H9 (cell line): ENCODE data around the gene TARP.

Experiments
- DNase-seq: peaks from one replicate; pipeline ENCODE4 v3.0.0-alpha.2; 2017
- H2AFZ ChIP-seq: one replicate; pipeline ENCODE4 v1.6.1; 2013; ENCODE audit warnings: mild to moderate bottlenecking, low read length, control low read depth, moderate library complexity
- H2AK5ac ChIP-seq: 2 replicates; pipeline ENCODE4 v1.6.1; 2013; ENCODE audit warnings: low read length, control low read depth, mixed read lengths; ENCODE audit not compliant: insufficient read length
- H2BK120ac ChIP-seq: one replicate; pipeline ENCODE4 v1.6.1; 2013; ENCODE audit warnings: low read depth, mild to moderate bottlenecking, low read length, control low read depth, inconsistent platforms; ENCODE audit not compliant: poor library complexity, severe bottlenecking
- H2BK12ac ChIP-seq: 2 replicates; pipeline ENCODE4 v1.6.1; 2013; ENCODE audit warnings: low read length, control low read depth, mixed read lengths, low read depth; ENCODE audit not compliant: insufficient read length
- H2BK15ac ChIP-seq: 2 replicates; pipeline ENCODE4 v1.6.1; 2013; ENCODE audit warnings: low read depth, low read length, control low read depth
- H2BK20ac ChIP-seq: one replicate; pipeline ENCODE4 v1.6.1; 2013; ENCODE audit warnings: low read depth, mild to moderate bottlenecking, low read length, control low read depth, inconsistent platforms; ENCODE audit not compliant: poor library complexity, severe bottlenecking
- H2BK5ac ChIP-seq: 2 replicates; pipeline ENCODE4 v1.6.1; 2013; ENCODE audit warnings: low read length, control low read depth, mixed read lengths; ENCODE audit not compliant: insufficient read length
- H3K14ac ChIP-seq: 2 replicates; pipeline ENCODE4 v1.6.1; 2013; ENCODE audit warnings: low read length, control low read depth; ENCODE audit not compliant: insufficient read depth
- H3K18ac ChIP-seq: 2 replicates; pipeline ENCODE4 v1.6.1; 2013; ENCODE audit warnings: low read depth, mild to moderate bottlenecking, mixed read lengths, low read length, control low read depth; ENCODE audit not compliant: insufficient read length
- H3K23ac ChIP-seq: 2 replicates; pipeline ENCODE4 v1.6.1; 2013; ENCODE audit warnings: low read length, control low read depth, mixed read lengths, low read depth; ENCODE audit not compliant: insufficient read length
- H3K23me2 ChIP-seq: 2 replicates; pipeline ENCODE4 v1.6.1; 2013; ENCODE audit warnings: low read depth, mild to moderate bottlenecking, mixed read lengths, low read length, control low read depth; ENCODE audit not compliant: insufficient read length, poor library complexity, severe bottlenecking
- H3K27ac ChIP-seq: 2 replicates; pipeline ENCODE4 v1.5.1; 2013; ENCODE audit warnings: low read length, control low read depth, mixed read lengths, low read depth; ENCODE audit not compliant: insufficient read length
- H3K27me3 ChIP-seq: 2 replicates; pipeline ENCODE4 v1.6.1; 2013; ENCODE audit warnings: low read length, control low read depth, inconsistent platforms; ENCODE audit not compliant: insufficient read depth
- H3K4ac ChIP-seq: 2 replicates; pipeline ENCODE4 v1.6.1; 2013; ENCODE audit warnings: low read depth, mild to moderate bottlenecking, control low read depth, inconsistent platforms, low read length, moderate library complexity
- H3K4me1 ChIP-seq: 2 replicates; pipeline ENCODE4 v1.6.1; 2013; ENCODE audit warnings: low read length, control low read depth, inconsistent platforms; ENCODE audit not compliant: insufficient read depth
- H3K4me2 ChIP-seq: 2 replicates; pipeline ENCODE4 v1.6.1; 2013; ENCODE audit warnings: low read length, control low read depth, mixed read lengths; ENCODE audit not compliant: insufficient read length, insufficient read depth
- H3K56ac ChIP-seq: 2 replicates; pipeline ENCODE4 v1.6.1; 2013; ENCODE audit warnings: low read depth, mild to moderate bottlenecking, mixed read lengths, low read length, control low read depth; ENCODE audit not compliant: insufficient read length
- H3K79me1 ChIP-seq: 2 replicates; pipeline ENCODE4 v1.6.1; 2013; ENCODE audit warnings: low read depth, mild to moderate bottlenecking, moderate library complexity, low read length, control low read depth, inconsistent platforms; ENCODE audit not compliant: insufficient read depth, poor library complexity, severe bottlenecking
- H3K79me2 ChIP-seq: 2 replicates; pipeline ENCODE4 v1.6.1; 2013; ENCODE audit warnings: low read length, control low read depth, inconsistent platforms; ENCODE audit not compliant: insufficient read depth
- H3K9ac ChIP-seq: 2 replicates; pipeline ENCODE4 v1.6.1; 2013; ENCODE audit warnings: low read length, control low read depth, mixed read lengths; ENCODE audit not compliant: insufficient read length; ENCODE audit errors: extremely low read depth
- H3K9me3 ChIP-seq: one replicate; pipeline ENCODE4 v1.6.1; 2013; ENCODE audit warnings: low read depth, low read length, inconsistent platforms; ENCODE audit not compliant: control insufficient read depth
- H3T11ph ChIP-seq: one replicate; pipeline ENCODE4 v1.6.1; 2013; ENCODE audit warnings: mild to moderate bottlenecking, low read length, control low read depth, inconsistent platforms
- H4K20me1 ChIP-seq: one replicate; pipeline ENCODE4 v1.6.1; 2013; ENCODE audit not compliant: control insufficient read depth, insufficient read length, insufficient read depth
- H4K5ac ChIP-seq: 2 replicates; pipeline ENCODE4 v1.6.1; 2013; ENCODE audit warnings: low read depth, mild to moderate bottlenecking, mixed read lengths, low read length, control low read depth; ENCODE audit not compliant: insufficient read length
- H4K8ac ChIP-seq: replicated peaks from 2 replicates; pipeline ENCODE4 v1.6.1; 2013; ENCODE audit warnings: low read length, control low read depth, mixed read lengths, low read depth; ENCODE audit not compliant: insufficient read length
- H4K91ac ChIP-seq: 2 replicates; pipeline ENCODE4 v1.6.1; 2013; ENCODE audit warnings: low read depth, mild to moderate bottlenecking, moderate library complexity, mixed read lengths, low read length, control low read depth; ENCODE audit not compliant: insufficient read length
- H3K27ac Mint-ChIP-seq, 3 experiments: 2 replicates in 2 of 3; 3 replicates in 1 of 3; pipeline ENCODE4 v1.8.0; 2020 to 2021; ENCODE audit warnings: mixed read lengths in 3 of 3, mild to moderate bottlenecking in 1 of 3, moderate library complexity in 1 of 3
- H3K27me3 Mint-ChIP-seq: 2 replicates; pipeline ENCODE4 v1.8.0; 2021; ENCODE audit warnings: low read depth, mild to moderate bottlenecking, moderate library complexity, mixed read lengths
- H3K36me3 Mint-ChIP-seq, 3 experiments: 2 replicates in 2 of 3; 3 replicates in 1 of 3; pipeline ENCODE4 v1.8.0; 2020 to 2021; ENCODE audit warnings: low read depth in 3 of 3, mixed read lengths in 3 of 3; ENCODE audit not compliant: insufficient read depth in 1 of 3
- H3K4me1 Mint-ChIP-seq, 2 experiments: 2 replicates each; pipeline ENCODE4 v1.8.0; 2020; ENCODE audit warnings: mixed read lengths in 2 of 2
- H3K4me3 Mint-ChIP-seq, 2 experiments: 2 replicates in 1 of 2; 3 replicates in 1 of 2; pipeline ENCODE4 v1.8.0; 2020 to 2021; ENCODE audit warnings: mild to moderate bottlenecking in 2 of 2, mixed read lengths in 2 of 2, moderate library complexity in 1 of 2
- H3K9me3 Mint-ChIP-seq, 2 experiments: 2 replicates in 1 of 2; 3 replicates in 1 of 2; pipeline ENCODE4 v1.8.0; 2020; ENCODE audit warnings: mild to moderate bottlenecking in 2 of 2, mixed read lengths in 2 of 2, moderate library complexity in 1 of 2
- WGBS: extraction: QIAGEN DNeasy Blood & Tissue Kit; methylation state at CpG from one replicate; pipeline ENCODE4 v1.1.7; 2013; ENCODE audit warnings: missing lambda C conversion rate, low lambda C conversion rate, mixed read lengths; ENCODE audit not compliant: insufficient read length; ENCODE audit errors: extremely low coverage; 5-methylcytosine and 5-hydroxymethylcytosine counted together
- TF ChIP-seq, protein P1 (sequence below): fragments of 200-600 bp; sonication (generic); conservative IDR thresholded peaks from 3 replicates; pipeline ENCODE4 v1.8.0; 2021; ENCODE audit warnings: antibody characterized with exemption, mild to moderate bottlenecking

The TARP gene

GRCh38 chr7:38315410-38315809 is 42.0 kb upstream of the TARP start:
- Histone ChIP-seq H3K4ac (no peak overlapping the region), H4K8ac (no peak overlapping the region), H4K91ac (no peak overlapping the region), H3K14ac (no peak overlapping the region), H3K27me3 (no peaks in the 10 kb centered on the region), H2BK15ac (no peak overlapping the region), H3K79me1 (no peaks in the 10 kb centered on the region), H3K23ac (no peak overlapping the region), H3T11ph (no peak overlapping the region), H2AK5ac (no peak overlapping the region), H2BK120ac (no peak overlapping the region), H4K20me1 (no peaks in the 10 kb centered on the region), H4K5ac (no peak overlapping the region), H3K4me2 (no peak overlapping the region), H3K9ac (no peak overlapping the region), H2BK5ac (no peak overlapping the region), H3K4me1 (0 out of 2 replicates have a peak, but pooled peaks cover 4% of the 10 kb centered on the region), H2BK12ac (no peak overlapping the region), H2BK20ac (no peak overlapping the region), H3K79me2 (no peaks in the 10 kb centered on the region), H3K18ac (no peak overlapping the region), H3K56ac (no peak overlapping the region), H3K27ac (no peak overlapping the region), H3K23me2 (no peaks in the 10 kb centered on the region), H2AFZ (no peak overlapping the region), H3K9me3 (no peaks in the 10 kb centered on the region)
- Mint-ChIP-seq H3K4me3 (no peak overlapping the region), H3K36me3 (no peaks in the 10 kb centered on the region), H3K4me1 (peaks cover 13 to 19% of the 10 kb centered on the region in 2 experiments), H3K9me3 (no peaks in the 10 kb centered on the region), H3K27ac (no peak overlapping the region), H3K27me3 (no peaks in the 10 kb centered on the region)
- no CpG with 5 or more reads among the region's 3 CpGs for WGBS
- no peak for DNase-seq
- TF ChIP-seq, protein P1, sequence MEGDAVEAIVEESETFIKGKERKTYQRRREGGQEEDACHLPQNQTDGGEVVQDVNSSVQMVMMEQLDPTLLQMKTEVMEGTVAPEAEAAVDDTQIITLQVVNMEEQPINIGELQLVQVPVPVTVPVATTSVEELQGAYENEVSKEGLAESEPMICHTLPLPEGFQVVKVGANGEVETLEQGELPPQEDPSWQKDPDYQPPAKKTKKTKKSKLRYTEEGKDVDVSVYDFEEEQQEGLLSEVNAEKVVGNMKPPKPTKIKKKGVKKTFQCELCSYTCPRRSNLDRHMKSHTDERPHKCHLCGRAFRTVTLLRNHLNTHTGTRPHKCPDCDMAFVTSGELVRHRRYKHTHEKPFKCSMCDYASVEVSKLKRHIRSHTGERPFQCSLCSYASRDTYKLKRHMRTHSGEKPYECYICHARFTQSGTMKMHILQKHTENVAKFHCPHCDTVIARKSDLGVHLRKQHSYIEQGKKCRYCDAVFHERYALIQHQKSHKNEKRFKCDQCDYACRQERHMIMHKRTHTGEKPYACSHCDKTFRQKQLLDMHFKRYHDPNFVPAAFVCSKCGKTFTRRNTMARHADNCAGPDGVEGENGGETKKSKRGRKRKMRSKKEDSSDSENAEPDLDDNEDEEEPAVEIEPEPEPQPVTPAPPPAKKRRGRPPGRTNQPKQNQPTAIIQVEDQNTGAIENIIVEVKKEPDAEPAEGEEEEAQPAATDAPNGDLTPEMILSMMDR: no peak
